HepG2 (cell line): Measurements from ENCODE around the gene ANK3.

ENCODE experiments used
- BCL3 ChIP-seq: sonication (generic); formaldehyde crosslinking; IDR thresholded peaks from 2 replicates; pipeline ENCODE4 v1.5.1; 2020; ENCODE audit warnings: mild to moderate bottlenecking, missing genetic modification reagents, moderate library complexity
- DPF2 ChIP-seq: sonication (generic); formaldehyde crosslinking; IDR thresholded peaks from 2 replicates; pipeline ENCODE4 v1.4.0; 2020; ENCODE audit warnings: mild to moderate bottlenecking, low read depth, missing genetic modification reagents, borderline replicate concordance
- HNRNPK ChIP-seq: fragments of 200-400 bp; formaldehyde crosslinking; IDR thresholded peaks from 2 replicates; pipeline ENCODE4 v1.6.1; 2018; ENCODE audit warnings: low read length, low read depth, moderate library complexity, mild to moderate bottlenecking; ENCODE audit not compliant: poor library complexity, severe bottlenecking
- MAFK ChIP-seq, 2 experiments: IDR thresholded peaks in 1 of 2; conservative IDR thresholded peaks in 1 of 2; 2 replicates each; pipeline ENCODE4 v1.6.1; 2011; ENCODE audit warnings: improper control_type of control experiment in 2 of 2, low read length in 2 of 2
- ZBTB8A ChIP-seq: sonication (generic); formaldehyde crosslinking; IDR thresholded peaks from 2 replicates; pipeline ENCODE4 v1.4.0; 2020; ENCODE audit warnings: mild to moderate bottlenecking, low read depth, missing genetic modification reagents, borderline replicate concordance
- ZNF225 ChIP-seq: sonication (generic); formaldehyde crosslinking; IDR thresholded peaks from 2 replicates; pipeline ENCODE4 v1.4.0; 2020; ENCODE audit warnings: mild to moderate bottlenecking, missing genetic modification reagents
- ZNF569 ChIP-seq: sonication (generic); formaldehyde crosslinking; IDR thresholded peaks from 2 replicates; pipeline ENCODE4 v1.5.0; 2020; ENCODE audit warnings: mild to moderate bottlenecking, missing genetic modification reagents, moderate library complexity, borderline replicate concordance
- ZNF605 ChIP-seq: sonication (generic); formaldehyde crosslinking; IDR thresholded peaks from 2 replicates; pipeline ENCODE4 v1.8.0; 2022; ENCODE audit warnings: mild to moderate bottlenecking, missing genetic modification reagents
- ZNF780A ChIP-seq: sonication (generic); formaldehyde crosslinking; IDR thresholded peaks from 2 replicates; pipeline ENCODE4 v1.8.0; 2022; ENCODE audit warnings: mild to moderate bottlenecking, missing genetic modification reagents, moderate library complexity
- ZSCAN31 ChIP-seq: sonication (generic); formaldehyde crosslinking; IDR thresholded peaks from 2 replicates; pipeline ENCODE4 v1.5.0; 2020; ENCODE audit warnings: low read depth, mild to moderate bottlenecking, missing genetic modification reagents
- TF ChIP-seq, protein P1 (sequence below): IDR thresholded peaks from 2 replicates; pipeline ENCODE4 v1.6.1; 2012; ENCODE audit warnings: inconsistent platforms

DNA sequence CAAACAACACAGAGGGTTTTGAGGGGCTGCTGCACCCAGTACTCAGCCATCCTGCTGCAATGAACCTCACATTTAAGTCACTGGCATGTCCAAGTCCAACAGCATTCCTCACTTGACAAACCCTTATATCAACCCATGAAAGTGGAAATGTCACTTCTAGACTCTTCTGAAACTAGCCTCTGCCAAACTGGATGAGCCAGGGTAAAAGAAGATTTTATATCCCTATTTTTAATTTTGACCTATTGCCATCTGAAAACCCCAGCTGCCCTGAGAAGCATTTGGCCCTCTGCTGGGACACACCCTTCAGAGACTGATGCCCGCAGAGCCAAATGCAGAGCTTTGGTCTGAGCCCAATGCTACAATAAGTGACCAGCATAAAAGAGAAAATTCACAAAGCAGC lies 201.1 kb downstream of the ANK3 start:
- TF ChIP-seq ZNF225 (CRISPR knock-in tag) (no peak), ZSCAN31 (CRISPR knock-in tag) (no peak), ZNF569 (CRISPR knock-in tag) (no peak), ZBTB8A (CRISPR knock-in tag) (no peak), BCL3 (CRISPR knock-in tag) (no peak), HNRNPK (no peak), DPF2 (CRISPR knock-in tag) (no peak), ZNF605 (no peak), MAFK (conservative IDR thresholded peaks at IDR 0.05 in 1 of 2, IDR thresholded peaks at IDR 0.05 in 1 of 2; ENCODE audit: low read length in 2 of 2) (no peak), ZNF780A (CRISPR knock-in tag) (no peak)
- TF ChIP-seq, protein P1, sequence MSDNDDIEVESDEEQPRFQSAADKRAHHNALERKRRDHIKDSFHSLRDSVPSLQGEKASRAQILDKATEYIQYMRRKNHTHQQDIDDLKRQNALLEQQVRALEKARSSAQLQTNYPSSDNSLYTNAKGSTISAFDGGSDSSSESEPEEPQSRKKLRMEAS = no peak
